ENCODE results near the gene SH3RF3.
"Not testable (repeated sequence)": the region's sequence is repeated elsewhere in the genome, so short reads cannot be mapped to it uniquely, and the experiment has no call there.

Gene SH3RF3

GRCh38 chr2:109222825-109223471, 93.9 kb downstream of the SH3RF3 start:
- DNase-seq, result no peak

- no peak for DNase-seq
Observed at GRCh38 chr2:109223490-109223889, 94.5 kb downstream of the SH3RF3 start.

- DNase-seq, result not testable (repeated sequence)
Observed at GRCh38 chr2:109224341-109224740, 95.3 kb downstream of the SH3RF3 start.

GRCh38 chr2:109225170-109225782, 96.3 kb downstream of the SH3RF3 start:
- no peak for DNase-seq

GRCh38 chr2:109226128-109226527, 97.1 kb downstream of the SH3RF3 start:
- DNase-seq, result no peak

GRCh38 chr2:109226622-109227021, 97.6 kb downstream of the SH3RF3 start:
- no peak for DNase-seq

GRCh38 chr2:109229094-109229675, 100.2 kb downstream of the SH3RF3 start:
- DNase-seq, result no peak

GRCh38 chr2:109230941-109231420, 102.0 kb downstream of the SH3RF3 start:
- DNase-seq, result no peak

- DNase-seq, result no peak
Observed at GRCh38 chr2:109231428-109231827, 102.4 kb downstream of the SH3RF3 start.

GRCh38 chr2:109231996-109232705, 103.1 kb downstream of the SH3RF3 start:
- no peak for DNase-seq

- no peak for DNase-seq
Observed at GRCh38 chr2:109232909-109233308, 103.9 kb downstream of the SH3RF3 start.

- DNase-seq, result no peak
Observed at GRCh38 chr2:109233643-109234042, 104.6 kb downstream of the SH3RF3 start.

- DNase-seq, result no peak
Observed at GRCh38 chr2:109234355-109234754, 105.3 kb downstream of the SH3RF3 start.

GRCh38 chr2:109236147-109236546, 107.1 kb downstream of the SH3RF3 start:
- DNase-seq, result no peak

GRCh38 chr2:109237792-109238191, 108.8 kb downstream of the SH3RF3 start:
- no peak for DNase-seq

- no peak for DNase-seq
Observed at GRCh38 chr2:109238580-109238979, 109.6 kb downstream of the SH3RF3 start.

- no peak for DNase-seq
Observed at GRCh38 chr2:109239720-109240119, 110.7 kb downstream of the SH3RF3 start.

- DNase-seq, result no peak
Observed at GRCh38 chr2:109242210-109242653, 113.2 kb downstream of the SH3RF3 start.

GRCh38 chr2:109242654-109243331, 113.8 kb downstream of the SH3RF3 start:
- DNase-seq, result no peak

GRCh38 chr2:109243526-109244303, 114.7 kb downstream of the SH3RF3 start:
- DNase-seq, result no peak

- no peak for DNase-seq
Observed at GRCh38 chr2:109244304-109244582, 115.2 kb downstream of the SH3RF3 start.

- DNase-seq, result no peak
Observed at GRCh38 chr2:109244750-109245382, 115.9 kb downstream of the SH3RF3 start.

Data from OCI-M1 (cell line).